Measurements from ENCODE around the gene SCO1. TPM values are rescaled to one million over a fixed set of nuclear protein-coding genes. Genes with fewer than 3 reads are reported as not detected.
"Not testable (repeated sequence)": the region's sequence is repeated elsewhere in the genome, so short reads cannot be mapped to it uniquely, and the experiment has no call there.

SCO1 gene
- total and polyA plus RNA-seq, 2 donors (not counting 3 experiments of a cell fraction or from before 2014, with no cell fraction given): 11.9 to 30.8 TPM

DNA sequence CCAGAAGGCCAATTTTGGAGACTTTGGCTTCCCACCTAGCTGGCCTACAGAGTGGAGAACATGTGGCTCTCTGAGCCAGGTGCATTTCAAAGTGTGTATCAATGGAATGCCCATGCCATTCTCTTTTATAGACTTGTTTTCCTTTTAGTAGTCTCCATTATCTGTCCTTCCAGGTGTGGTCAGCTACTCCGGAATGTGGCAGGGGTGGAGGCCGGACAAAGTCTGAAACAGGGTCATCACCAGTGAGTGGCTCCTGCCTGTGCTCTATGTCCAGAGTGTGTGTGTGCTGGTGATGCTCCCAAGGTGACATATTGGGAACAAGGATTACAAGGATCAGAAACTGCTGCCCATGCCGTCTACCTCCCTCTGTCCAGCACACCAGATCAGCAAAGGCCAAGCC is 36.3 kb upstream of the SCO1 start:
- no peaks in the 10 kb centered on the region for H3K9me3 ChIP-seq (replicated peaks; ENCODE audit: control insufficient read depth, insufficient read depth, low read length)
- H2AFZ ChIP-seq (ENCODE audit: low read depth, low read length): no peak overlapping the region
- no peak overlapping the region for H3K27ac ChIP-seq (ENCODE audit: insufficient read depth, low read depth, low read length)
- H4K20me1 ChIP-seq (replicated peaks; ENCODE audit: control insufficient read depth, extremely low read depth, insufficient read depth, low read length): no peaks in the 10 kb centered on the region
- peaks cover 6% of the 10 kb centered on the region for H3K4me1 ChIP-seq (ENCODE audit: control insufficient read depth, extremely low read depth, insufficient read depth, low read length)
- H3K27me3 ChIP-seq (ENCODE audit: control insufficient read depth in 2 of 2, insufficient read depth in 2 of 2, low read length in 2 of 2): peaks cover 0 to 3% of the 10 kb centered on the region in 2 experiments
- BruUV-seq (replicated peaks): no TSS peak
- ChIA-PET POLR2A (no interaction called here), CTCF (interaction anchor here (0.5 kb wide), 1 partner anchor 66 kb away, joined by 3 read pairs; no protein-coding TSS in a partner anchor)
- TF ChIP-seq MAX (IDR thresholded peaks at IDR 0.05; ENCODE audit: insufficient read depth, insufficient read length): no peak
- TF ChIP-seq GATA2 (IDR thresholded peaks at IDR 0.05; ENCODE audit: insufficient read depth, insufficient read length, low read depth, low read length): no peak
- TF ChIP-seq, protein P1, sequence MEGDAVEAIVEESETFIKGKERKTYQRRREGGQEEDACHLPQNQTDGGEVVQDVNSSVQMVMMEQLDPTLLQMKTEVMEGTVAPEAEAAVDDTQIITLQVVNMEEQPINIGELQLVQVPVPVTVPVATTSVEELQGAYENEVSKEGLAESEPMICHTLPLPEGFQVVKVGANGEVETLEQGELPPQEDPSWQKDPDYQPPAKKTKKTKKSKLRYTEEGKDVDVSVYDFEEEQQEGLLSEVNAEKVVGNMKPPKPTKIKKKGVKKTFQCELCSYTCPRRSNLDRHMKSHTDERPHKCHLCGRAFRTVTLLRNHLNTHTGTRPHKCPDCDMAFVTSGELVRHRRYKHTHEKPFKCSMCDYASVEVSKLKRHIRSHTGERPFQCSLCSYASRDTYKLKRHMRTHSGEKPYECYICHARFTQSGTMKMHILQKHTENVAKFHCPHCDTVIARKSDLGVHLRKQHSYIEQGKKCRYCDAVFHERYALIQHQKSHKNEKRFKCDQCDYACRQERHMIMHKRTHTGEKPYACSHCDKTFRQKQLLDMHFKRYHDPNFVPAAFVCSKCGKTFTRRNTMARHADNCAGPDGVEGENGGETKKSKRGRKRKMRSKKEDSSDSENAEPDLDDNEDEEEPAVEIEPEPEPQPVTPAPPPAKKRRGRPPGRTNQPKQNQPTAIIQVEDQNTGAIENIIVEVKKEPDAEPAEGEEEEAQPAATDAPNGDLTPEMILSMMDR (IDR thresholded peaks at IDR 0.05; ENCODE audit: extremely low read depth in 1 of 2, insufficient read depth in 1 of 2, low read depth in 1 of 2, low read length in 2 of 2): no peak
- no peak for TF ChIP-seq JUN (IDR thresholded peaks at IDR 0.05; ENCODE audit: borderline replicate concordance, insufficient read depth, insufficient read length, low read depth)
- no peak for TF ChIP-seq EZH2 (IDR thresholded peaks at IDR 0.05; ENCODE audit: borderline replicate concordance, low read depth, low read length, severe bottlenecking)
- TF ChIP-seq MYC (IDR thresholded peaks at IDR 0.05; ENCODE audit: low read depth, low read length): no peak
- no peak overlapping the region for H3K4me2 ChIP-seq (ENCODE audit: insufficient read depth, low read length)
- FAIRE-seq (no peak), DNase-seq (ENCODE audit: low read depth, low spot score) (no peak)
- no peaks in the 10 kb centered on the region for H3K79me2 ChIP-seq (ENCODE audit: control insufficient read depth, insufficient read depth, low read length)
- H3K9ac ChIP-seq (replicated peaks; ENCODE audit: extremely low read depth, insufficient read depth, low read length): no peak overlapping the region
- dilution Hi-C loops (cut with MboI; ENCODE audit: extremely low pct_ligation_motif_present, low sequenced_read_pairs): no loop called here
- no peaks in the 10 kb centered on the region for H3K36me3 ChIP-seq (ENCODE audit: control insufficient read depth in 2 of 2, extremely low read depth in 1 of 2, insufficient read depth in 2 of 2, low read length in 2 of 2)
- intact Hi-C loops (cut with micrococcal nuclease): loop anchor here (10.0 kb wide), 1 partner anchor 1251 kb away; no protein-coding TSS in a partner anchor
- no peak overlapping the region for H3K4me3 ChIP-seq (replicated peaks in 1 of 3; ENCODE audit: insufficient read depth in 1 of 3, low read depth in 1 of 3, low read length in 3 of 3)
- H3K9me1 ChIP-seq (replicated peaks; ENCODE audit: control insufficient read depth, extremely low read depth, insufficient read depth, low read length): no peaks in the 10 kb centered on the region

- H3K27ac ChIP-seq (ENCODE audit: insufficient read depth, low read depth, low read length); H3K4me1 ChIP-seq (ENCODE audit: control insufficient read depth, extremely low read depth, insufficient read depth, low read length); CTCF ChIA-PET; DNase-seq (ENCODE audit: low read depth, low spot score); H3K9ac ChIP-seq (replicated peaks; ENCODE audit: extremely low read depth, insufficient read depth, low read length); dilution Hi-C loops (cut with MboI; ENCODE audit: extremely low pct_ligation_motif_present, low sequenced_read_pairs); POLR2A ChIA-PET; H3K36me3 ChIP-seq (ENCODE audit: control insufficient read depth in 2 of 2, extremely low read depth in 1 of 2, insufficient read depth in 2 of 2, low read length in 2 of 2); BruUV-seq (replicated peaks); FAIRE-seq; H3K9me1 ChIP-seq (replicated peaks; ENCODE audit: control insufficient read depth, extremely low read depth, insufficient read depth, low read length); H3K79me2 ChIP-seq (ENCODE audit: control insufficient read depth, insufficient read depth, low read length); H2AFZ ChIP-seq (ENCODE audit: low read depth, low read length); H4K20me1 ChIP-seq (replicated peaks; ENCODE audit: control insufficient read depth, extremely low read depth, insufficient read depth, low read length); H3K4me2 ChIP-seq (ENCODE audit: insufficient read depth, low read length); H3K9me3 ChIP-seq (replicated peaks; ENCODE audit: control insufficient read depth, insufficient read depth, low read length); H3K4me3 ChIP-seq (replicated peaks in 1 of 3; ENCODE audit: insufficient read depth in 1 of 3, low read depth in 1 of 3, low read length in 3 of 3); H3K27me3 ChIP-seq (ENCODE audit: control insufficient read depth in 2 of 2, insufficient read depth in 2 of 2, low read length in 2 of 2): not testable (repeated sequence)
- intact Hi-C loops (cut with micrococcal nuclease): loop anchor here (10.0 kb wide), 1 partner anchor 1253 kb away; no protein-coding TSS in a partner anchor
These were observed 34.8 kb upstream of the SCO1 start for GRCh38 chr17:10732121-10732520.
